SJSA1 (cell line): ENCODE results near the gene RGS7BP. TPM values are rescaled to one million over a fixed set of nuclear protein-coding genes. Genes with fewer than 3 reads are reported as not detected.
A peak's percentile ranks its signal among the peaks of the same experiment; 100 is the strongest.

ENCODE experiments used
- DNase-seq, 2 experiments: peaks; one replicate each; pipeline ENCODE4 v3.0.0-alpha.2; 2015 to 2020; ENCODE audit warnings: low spot score in 2 of 2, low read depth in 1 of 2
- H3K27ac ChIP-seq: fragments of 250-450 bp; sonication (Bioruptor Pico); 2 replicates; pipeline ENCODE4 v1.5.1; 2020; ENCODE audit warnings: mild to moderate bottlenecking, moderate library complexity
- H3K27me3 ChIP-seq: fragments of 250-450 bp; sonication (Bioruptor Pico); replicated peaks from 2 replicates; pipeline ENCODE4 v1.5.1; 2020; ENCODE audit warnings: mild to moderate bottlenecking, moderate library complexity
- H3K36me3 ChIP-seq: fragments of 250-450 bp; sonication (Bioruptor Pico); 2 replicates; pipeline ENCODE4 v1.5.1; 2020; ENCODE audit warnings: mild to moderate bottlenecking
- H3K4me1 ChIP-seq: fragments of 250-450 bp; sonication (Bioruptor Pico); replicated peaks from 2 replicates; pipeline ENCODE4 v1.6.1; 2021; ENCODE audit warnings: mild to moderate bottlenecking
- H3K4me3 ChIP-seq: fragments of 250-450 bp; sonication (Bioruptor Pico); 2 replicates; pipeline ENCODE4 v1.5.1; 2020; ENCODE audit warnings: mild to moderate bottlenecking
- H3K9me3 ChIP-seq: fragments of 250-450 bp; sonication (Bioruptor Pico); replicated peaks from 2 replicates; pipeline ENCODE4 v1.5.1; 2020; ENCODE audit warnings: mild to moderate bottlenecking
- total RNA-seq: library from RNA; depleted of rRNA; stranded (reverse); fragments of >200 nt; shearing (Covaris generic); gene quantifications from 2 replicates; pipeline ENCODE4 v1.2.3, GENCODE V29; 2014

The RGS7BP gene
- total RNA-seq, 1 experiment from 2014 or later = not detected

DNA sequence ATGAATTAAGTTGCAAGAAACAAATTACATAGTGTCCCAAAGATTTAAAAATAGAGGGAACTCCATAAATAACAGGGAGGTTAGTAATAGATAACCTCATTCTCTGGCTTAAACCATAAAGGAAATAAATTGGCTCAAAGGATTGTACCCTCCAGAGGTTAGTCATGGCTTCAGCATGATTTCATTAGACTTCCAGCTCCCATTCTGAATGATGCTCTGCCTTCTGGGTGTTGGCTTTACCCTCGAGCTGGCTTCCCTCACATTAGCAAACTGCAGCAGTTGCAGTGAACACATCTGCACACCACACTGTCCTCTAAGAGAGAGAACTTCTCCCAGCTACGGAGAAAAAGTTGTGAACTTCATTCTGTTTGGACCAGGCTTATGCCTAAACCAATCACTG, 70.4 kb downstream of the RGS7BP start:
- H3K9me3 ChIP-seq = no peaks in the 10 kb centered on the region
- no peaks in the 10 kb centered on the region for H3K36me3 ChIP-seq
- no peaks in the 10 kb centered on the region for H3K4me1 ChIP-seq
- H3K4me3 ChIP-seq = no peak overlapping the region
- no peak overlapping the region for H3K27ac ChIP-seq
- DNase-seq = no peak
- H3K27me3 ChIP-seq = no peaks in the 10 kb centered on the region

DNA sequence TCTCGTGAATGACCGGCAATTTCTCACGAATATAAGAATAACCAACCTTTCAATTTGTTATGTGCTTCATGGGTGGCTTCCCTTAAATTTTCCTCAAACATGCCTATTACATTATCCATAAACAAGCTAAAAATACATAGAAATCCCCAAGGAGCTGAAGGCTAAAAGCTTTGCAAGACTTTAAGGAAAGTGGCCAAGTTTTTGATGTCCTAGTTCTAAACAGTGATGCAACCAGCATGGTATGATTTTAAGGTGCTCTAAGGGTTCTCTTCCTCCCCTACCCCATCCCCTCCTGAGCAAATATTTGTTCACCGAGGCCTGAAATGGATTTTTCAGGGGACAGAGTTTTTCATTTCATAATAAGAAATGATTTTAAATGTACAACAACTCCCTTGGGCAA, 79.8 kb downstream of the RGS7BP start:
- Histone ChIP-seq H3K27me3 (no peaks in the 10 kb centered on the region), H3K27ac (no peak overlapping the region), H3K4me1 (no peaks in the 10 kb centered on the region), H3K4me3 (no peak overlapping the region), H3K36me3 (no peaks in the 10 kb centered on the region), H3K9me3 (no peaks in the 10 kb centered on the region)
- DNase-seq = no peak

DNA sequence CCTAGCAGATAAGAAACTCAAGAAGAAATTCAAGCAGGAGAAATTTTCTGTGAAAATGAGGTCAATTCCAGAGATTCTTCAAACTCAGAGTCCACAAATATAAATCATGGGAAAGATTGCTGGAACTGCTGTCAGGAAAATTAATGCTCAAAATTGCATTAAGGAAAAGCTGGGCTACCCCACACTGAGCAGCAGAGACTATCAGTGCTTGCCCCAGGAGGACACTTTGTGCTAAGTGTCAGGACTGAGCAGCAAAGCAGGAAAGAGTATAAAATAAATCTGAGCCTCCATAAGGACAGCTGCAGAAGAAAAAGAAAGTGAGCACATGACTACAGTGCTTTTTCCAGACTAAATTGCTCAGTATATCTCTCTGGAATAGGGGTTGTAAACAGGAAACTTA, 81.6 kb downstream of the RGS7BP start:
- Histone ChIP-seq H3K4me3 (no peak overlapping the region), H3K27me3 (no peaks in the 10 kb centered on the region), H3K36me3 (no peaks in the 10 kb centered on the region), H3K9me3 (no peaks in the 10 kb centered on the region), H3K4me1 (no peaks in the 10 kb centered on the region), H3K27ac (no peak overlapping the region)
- no peak for DNase-seq

DNA sequence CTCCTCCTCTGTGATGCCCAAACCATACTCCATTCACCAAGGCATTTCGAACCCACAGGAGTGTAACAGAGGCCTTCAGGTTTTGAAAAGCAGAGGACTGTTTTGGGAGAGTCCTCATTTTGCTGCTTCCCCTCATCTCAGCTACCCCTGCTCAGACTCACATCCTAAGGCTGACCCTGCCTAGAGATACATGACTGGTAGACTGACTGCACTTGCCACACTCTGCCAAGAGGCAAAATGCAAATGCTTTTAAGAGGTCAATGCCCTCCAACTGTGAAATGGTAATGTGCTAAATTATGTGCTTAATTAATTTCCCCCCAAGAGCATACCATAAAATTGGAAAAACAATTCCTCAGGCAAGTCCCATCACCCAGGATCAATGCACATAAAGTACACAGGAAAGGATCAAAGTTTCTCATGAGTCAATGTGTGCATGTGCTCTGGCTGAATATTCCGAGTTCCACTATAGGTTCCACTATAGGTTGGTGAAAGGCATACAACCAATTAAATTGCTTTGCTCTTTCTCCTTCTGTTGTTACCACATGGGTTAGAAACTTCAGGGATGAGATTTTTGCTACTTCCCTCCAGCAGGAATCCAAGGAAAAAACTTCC, 87.0 kb downstream of the RGS7BP start:
- H3K36me3 ChIP-seq = no peaks in the 10 kb centered on the region

DNA sequence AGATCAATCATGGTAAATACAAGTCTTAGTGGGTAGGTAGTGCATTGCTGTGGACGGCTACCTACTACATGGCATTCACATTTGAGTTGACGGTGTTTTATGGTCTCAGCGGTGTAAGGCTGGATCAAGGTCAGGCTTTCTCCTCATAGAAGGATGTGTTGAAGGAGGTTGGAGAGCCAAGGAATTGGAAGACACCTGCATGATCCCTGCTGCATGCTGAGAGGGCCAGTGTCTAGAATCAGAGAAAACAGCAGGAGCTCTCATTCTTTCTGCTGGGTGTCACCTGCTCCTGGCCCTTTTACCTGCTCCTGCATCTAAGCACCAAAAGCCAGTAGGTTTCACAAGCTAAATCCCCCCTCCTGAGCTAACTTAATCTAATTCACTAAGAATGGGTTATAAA, 88.2 kb downstream of the RGS7BP start:
- no peak overlapping the region for H3K27ac ChIP-seq
- no peaks in the 10 kb centered on the region for H3K27me3 ChIP-seq
- H3K4me1 ChIP-seq = no peaks in the 10 kb centered on the region
- no peak overlapping the region for H3K4me3 ChIP-seq
- no peak for DNase-seq
- H3K9me3 ChIP-seq = no peaks in the 10 kb centered on the region
- no peaks in the 10 kb centered on the region for H3K36me3 ChIP-seq

More for the DNA sequence above, 87.0 kb downstream of the RGS7BP start:
- Histone ChIP-seq H3K27ac (no peak overlapping the region), H3K9me3 (no peaks in the 10 kb centered on the region), H3K27me3 (no peaks in the 10 kb centered on the region), H3K4me3 (no peak overlapping the region), H3K4me1 (no peaks in the 10 kb centered on the region)
- no peak for DNase-seq

DNA sequence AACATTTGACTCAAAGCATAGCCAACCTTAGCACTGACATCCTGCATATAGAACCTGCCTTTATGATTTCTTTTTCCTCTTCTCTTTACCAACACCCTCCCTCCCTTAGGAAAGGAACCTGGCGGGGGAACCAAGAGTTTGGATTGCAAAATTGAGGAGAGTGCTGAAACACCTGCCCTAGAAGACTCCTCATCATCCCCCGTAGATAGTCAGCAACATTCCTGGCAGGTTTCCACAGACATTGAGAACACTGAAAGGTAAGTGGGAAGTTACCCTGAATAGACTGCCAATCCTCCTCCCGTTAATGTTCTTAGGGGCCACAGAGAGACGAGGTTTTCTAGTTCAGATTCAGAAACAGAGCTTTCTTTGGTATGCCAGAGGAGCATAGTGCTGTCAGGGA, 88.8 kb downstream of the RGS7BP start:
- Histone ChIP-seq H3K4me1 (no peaks in the 10 kb centered on the region), H3K36me3 (no peaks in the 10 kb centered on the region), H3K9me3 (no peaks in the 10 kb centered on the region), H3K27me3 (no peaks in the 10 kb centered on the region), H3K4me3 (no peak overlapping the region), H3K27ac (no peak overlapping the region)
- DNase-seq = no peak

DNA sequence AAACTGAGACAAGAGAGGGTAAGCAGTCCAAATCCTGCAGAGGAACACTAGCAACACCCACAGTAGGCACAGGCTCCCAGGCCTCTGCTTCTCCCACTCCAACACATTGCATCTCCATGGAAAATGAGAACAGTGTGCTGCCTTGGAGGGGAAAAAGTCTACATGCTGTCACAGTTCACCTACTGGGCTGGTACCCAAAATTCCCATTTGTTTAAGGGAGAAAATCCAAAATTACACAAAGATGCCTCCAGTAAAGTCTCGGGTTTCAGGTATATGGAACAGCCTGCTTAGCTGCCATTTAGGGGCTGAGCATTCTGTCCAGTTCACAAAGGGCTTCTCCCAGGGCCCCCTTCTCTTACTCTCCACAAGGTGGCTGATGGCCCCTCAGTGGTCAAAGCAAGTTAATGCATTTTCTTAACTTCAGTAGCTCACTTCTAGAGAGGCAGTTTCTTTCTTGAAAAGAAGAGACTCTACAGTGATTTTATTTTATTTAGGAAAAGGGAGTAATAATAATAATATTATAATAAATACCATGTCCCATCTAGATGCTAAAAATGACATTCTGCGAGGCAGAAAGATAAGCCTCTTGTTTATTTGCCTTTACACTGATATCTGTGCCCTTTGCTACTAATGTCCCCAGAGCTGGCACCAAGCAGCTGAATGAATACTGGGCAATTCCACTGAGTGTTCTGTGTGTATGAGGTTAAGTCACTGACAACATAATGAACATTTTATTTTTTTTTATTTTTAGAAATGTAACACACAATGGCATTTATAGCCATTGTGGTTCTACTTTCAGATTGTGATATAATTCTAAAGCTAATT, 89.4 kb downstream of the RGS7BP start:
- Histone ChIP-seq H3K4me1 (no peaks in the 10 kb centered on the region), H3K27me3 (no peaks in the 10 kb centered on the region), H3K4me3 (no peak overlapping the region), H3K36me3 (no peaks in the 10 kb centered on the region), H3K27ac (no peak overlapping the region), H3K9me3 (no peaks in the 10 kb centered on the region)
- DNase-seq = no peak

DNA sequence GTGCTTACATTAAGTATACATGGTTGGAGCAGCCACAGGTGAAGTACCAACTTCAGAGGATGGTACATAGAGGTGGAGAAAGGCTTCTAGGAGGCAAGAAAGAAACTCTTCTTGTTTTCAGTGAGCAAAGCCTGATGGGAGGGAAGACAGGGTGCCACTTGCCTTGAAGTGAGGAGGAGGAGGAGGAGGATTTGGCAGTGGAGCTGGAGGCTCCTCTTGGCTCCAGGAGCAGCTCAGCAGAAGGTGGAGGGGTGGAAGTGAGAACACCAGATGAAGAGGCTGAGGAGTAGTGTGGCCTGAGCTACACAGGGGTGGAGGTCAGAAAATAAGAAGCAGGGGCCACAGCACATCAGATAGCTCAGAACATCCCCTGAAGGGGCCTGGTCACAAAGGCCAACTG, 93.4 kb downstream of the RGS7BP start:
- H3K36me3 ChIP-seq = no peaks in the 10 kb centered on the region
- H3K4me3 ChIP-seq = no peak overlapping the region
- H3K9me3 ChIP-seq = no peaks in the 10 kb centered on the region
- no peak overlapping the region for H3K27ac ChIP-seq
- no peaks in the 10 kb centered on the region for H3K27me3 ChIP-seq
- H3K4me1 ChIP-seq = no peaks in the 10 kb centered on the region
- DNase-seq = no peak

DNA sequence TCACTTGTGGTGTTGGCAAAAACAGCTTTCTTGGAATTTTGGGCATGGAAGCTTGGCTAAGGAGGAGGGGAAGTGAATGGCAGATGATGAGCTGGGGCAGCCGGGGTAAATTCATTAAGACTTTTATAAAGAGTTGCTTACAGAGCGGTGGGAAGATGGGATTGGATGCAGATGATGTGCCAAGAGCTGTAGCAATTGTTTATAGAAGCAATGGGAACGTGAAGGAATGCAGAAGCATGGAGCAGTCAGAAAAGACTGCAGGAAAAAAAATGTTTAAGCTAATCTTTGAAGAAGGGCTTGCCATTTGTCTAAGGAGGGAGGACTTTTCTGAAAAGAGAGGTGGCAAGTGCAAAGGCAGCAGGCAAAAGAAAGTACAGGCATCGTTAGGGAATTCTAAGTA, 97.9 kb downstream of the RGS7BP start:
- H3K9me3 ChIP-seq = no peaks in the 10 kb centered on the region
- H3K27me3 ChIP-seq = no peaks in the 10 kb centered on the region
- H3K4me1 ChIP-seq = no peaks in the 10 kb centered on the region
- no peak overlapping the region for H3K4me3 ChIP-seq
- no peak overlapping the region for H3K27ac ChIP-seq
- DNase-seq = no peak
- no peaks in the 10 kb centered on the region for H3K36me3 ChIP-seq

DNA sequence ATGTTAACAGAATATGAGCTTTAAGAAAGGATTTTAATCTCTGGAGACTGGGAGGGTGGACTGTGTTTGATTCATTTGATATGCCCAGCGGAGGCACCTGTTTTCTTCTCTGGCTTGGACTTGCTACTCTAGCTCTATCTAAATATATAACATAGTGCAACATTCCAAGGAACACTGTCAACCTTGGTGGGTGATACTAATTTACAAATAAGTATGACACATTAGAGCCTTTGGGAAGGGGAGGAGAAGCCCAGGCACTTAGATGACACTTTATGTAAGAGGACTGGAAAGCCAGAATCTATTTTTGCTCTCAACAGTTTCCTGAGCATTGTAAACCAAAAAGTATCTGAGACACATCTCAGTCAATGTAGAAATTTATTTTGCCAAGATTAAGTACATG, 101.1 kb downstream of the RGS7BP start:
- no peaks in the 10 kb centered on the region for H3K27me3 ChIP-seq
- no peak overlapping the region for H3K4me3 ChIP-seq
- DNase-seq = no peak
- no peaks in the 10 kb centered on the region for H3K4me1 ChIP-seq
- H3K9me3 ChIP-seq = no peaks in the 10 kb centered on the region
- no peaks in the 10 kb centered on the region for H3K36me3 ChIP-seq
- no peak overlapping the region for H3K27ac ChIP-seq

DNA sequence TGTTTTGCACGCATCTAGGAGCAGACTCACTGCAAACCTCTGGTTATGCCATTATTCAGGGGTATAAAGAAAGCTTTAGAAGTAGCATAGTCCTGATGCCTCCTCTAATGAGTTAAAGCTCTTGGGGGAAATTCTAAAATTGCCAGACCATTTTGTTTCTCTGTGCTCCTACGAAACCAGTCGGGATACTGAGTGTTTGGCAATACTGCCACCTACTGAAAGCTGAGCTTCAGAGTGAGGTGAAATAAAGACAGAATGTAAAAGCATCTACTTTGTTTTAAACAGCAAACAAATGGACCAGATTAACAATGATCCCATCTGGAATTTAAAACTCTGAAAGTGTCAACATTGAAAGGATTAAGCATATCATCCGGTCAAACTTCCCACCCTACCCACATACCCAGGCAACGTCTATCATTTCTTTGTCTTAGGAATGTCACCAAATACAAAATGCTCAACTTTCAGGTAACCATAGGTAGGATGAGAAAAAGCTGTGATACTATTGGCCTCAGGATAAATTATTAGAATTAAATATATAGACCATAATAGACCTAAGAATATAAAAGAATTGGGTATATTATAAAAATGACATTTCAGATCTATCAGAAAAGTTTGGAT, 106.6 kb downstream of the RGS7BP start:
- Histone ChIP-seq H3K36me3 (no peaks in the 10 kb centered on the region), H3K27ac (no peak overlapping the region), H3K4me3 (no peak overlapping the region), H3K9me3 (no peaks in the 10 kb centered on the region), H3K27me3 (no peaks in the 10 kb centered on the region), H3K4me1 (no peaks in the 10 kb centered on the region)
- peak in 1 of 2 experiments; percentile 15 for DNase-seq

DNA sequence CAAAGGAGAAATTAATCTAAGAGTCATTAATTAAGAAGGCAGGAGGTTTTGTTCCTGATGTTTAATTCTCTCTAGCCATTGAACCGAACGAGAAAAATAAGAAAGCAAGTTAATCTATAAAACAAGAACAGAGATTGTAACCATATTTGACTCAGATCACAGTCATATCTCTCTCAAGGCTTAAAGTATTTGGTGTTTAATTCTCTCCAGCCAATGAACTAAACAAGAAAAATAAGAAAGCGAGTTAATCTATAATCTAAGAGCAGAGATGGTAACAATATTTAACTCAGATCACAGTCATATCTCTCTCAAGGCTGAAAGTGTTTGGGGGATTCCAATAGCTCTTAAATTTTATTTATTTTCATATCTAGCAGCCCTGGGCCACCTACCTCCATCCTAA, 110.1 kb downstream of the RGS7BP start:
- no peak for DNase-seq
- Histone ChIP-seq H3K4me1 (no peaks in the 10 kb centered on the region), H3K4me3 (no peak overlapping the region), H3K9me3 (no peaks in the 10 kb centered on the region), H3K36me3 (no peaks in the 10 kb centered on the region), H3K27me3 (no peaks in the 10 kb centered on the region), H3K27ac (no peak overlapping the region)

DNA sequence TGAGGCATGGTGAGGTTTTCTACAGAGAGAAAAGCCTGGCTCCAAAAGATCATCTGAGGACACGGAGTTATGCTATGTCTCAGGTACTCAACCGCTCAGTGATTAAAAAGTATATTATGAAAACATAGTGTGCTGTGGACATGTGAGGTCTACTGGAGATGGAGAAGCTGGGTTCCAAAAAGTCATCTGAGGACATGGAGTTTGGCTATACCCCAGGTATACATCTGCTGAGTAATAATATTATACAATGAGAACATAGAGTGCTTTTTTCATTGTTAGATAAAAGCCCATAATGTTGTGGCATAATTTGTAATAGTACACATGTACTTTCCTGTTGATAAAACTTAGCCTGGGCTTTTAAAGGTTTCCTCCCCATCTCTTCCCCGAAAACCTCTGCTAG, 113.8 kb downstream of the RGS7BP start:
- H3K4me3 ChIP-seq = no peak overlapping the region
- H3K4me1 ChIP-seq = no peaks in the 10 kb centered on the region
- H3K36me3 ChIP-seq = no peaks in the 10 kb centered on the region
- no peak for DNase-seq
- no peaks in the 10 kb centered on the region for H3K9me3 ChIP-seq
- H3K27ac ChIP-seq = no peak overlapping the region
- no peaks in the 10 kb centered on the region for H3K27me3 ChIP-seq

DNA sequence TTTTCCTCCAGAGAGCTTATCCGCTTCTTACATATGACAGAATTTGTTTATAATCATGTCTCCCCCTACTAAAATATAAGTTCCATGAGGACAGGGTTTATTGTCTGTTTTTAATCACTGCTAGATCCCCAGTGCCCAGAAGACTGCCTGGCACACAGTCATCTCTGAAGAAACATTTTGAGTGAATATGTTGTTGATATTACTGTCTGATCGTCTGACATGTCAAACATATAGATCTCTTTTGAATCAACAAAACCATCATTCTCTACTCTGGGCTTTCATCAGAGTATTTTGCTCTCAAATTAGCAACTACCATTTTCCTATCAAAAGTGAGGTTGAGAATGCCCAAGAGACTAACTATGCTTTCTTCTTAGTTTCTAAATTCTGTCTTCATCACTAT, 117.2 kb downstream of the RGS7BP start:
- H3K27ac ChIP-seq = no peak overlapping the region

More for the DNA sequence above, 117.2 kb downstream of the RGS7BP start:
- no peak for DNase-seq
- H3K27me3 ChIP-seq = no peaks in the 10 kb centered on the region
- 0 out of 2 replicates have a peak, but pooled peaks cover 4% of the 10 kb centered on the region for H3K4me1 ChIP-seq
- H3K4me3 ChIP-seq = no peak overlapping the region
- no peaks in the 10 kb centered on the region for H3K36me3 ChIP-seq
- no peaks in the 10 kb centered on the region for H3K9me3 ChIP-seq
